SK-N-SH (cell line): ENCODE data around the gene ZNF865.

Source experiments
- CTCF ChIP-seq: fragments of 200-600 bp; sonication (generic); IDR thresholded peaks from 2 replicates; pipeline ENCODE4 v1.6.1; 2017; ENCODE audit warnings: antibody characterized with exemption, mild to moderate bottlenecking, moderate library complexity
- ELF1 ChIP-seq: IDR thresholded peaks from 2 replicates; pipeline ENCODE4 v1.4.0; 2012
- EP300 ChIP-seq, 2 experiments: IDR thresholded peaks; 2 replicates each; pipeline versions ENCODE4 v1.4.0 to v1.6.1; 2012; ENCODE audit warnings: borderline replicate concordance in 1 of 2, low read depth in 1 of 2, low read length in 1 of 2
- FOSL2 ChIP-seq: IDR thresholded peaks from 2 replicates; pipeline ENCODE4 v1.4.0; 2012; ENCODE audit warnings: low read depth, mild to moderate bottlenecking, moderate library complexity, borderline replicate concordance
- JUND ChIP-seq: IDR thresholded peaks from 2 replicates; pipeline ENCODE4 v1.4.0; 2012
- POLR2AphosphoS5 ChIP-seq: IDR thresholded peaks from 2 replicates; pipeline ENCODE4 v1.6.1; 2012; ENCODE audit warnings: low read depth, low read length
- RCOR1 ChIP-seq: fragments of 150-350 bp; IDR thresholded peaks from 2 replicates; pipeline ENCODE4 v1.6.1; 2017; ENCODE audit warnings: antibody characterized with exemption, low read length
- REST ChIP-seq: IDR thresholded peaks from 2 replicates; pipeline ENCODE4 v1.6.1; 2012; ENCODE audit warnings: mild to moderate bottlenecking, low read depth, low read length, moderate library complexity
- SIN3A ChIP-seq: IDR thresholded peaks from 2 replicates; pipeline ENCODE4 v1.6.1; 2012; ENCODE audit warnings: low read depth, mild to moderate bottlenecking, low read length, moderate library complexity, borderline replicate concordance
- TAF1 ChIP-seq: IDR thresholded peaks from 2 replicates; pipeline ENCODE4 v1.6.1; 2012; ENCODE audit warnings: low read depth, mild to moderate bottlenecking, low read length, moderate library complexity, borderline replicate concordance

- TF ChIP-seq CTCF (no peak), RCOR1 (no peak), EP300 (IDR thresholded peaks at IDR 0.05; ENCODE audit: borderline replicate concordance in 1 of 2, low read depth in 1 of 2, low read length in 1 of 2) (no peak), SIN3A (no peak), POLR2AphosphoS5 (no peak), ELF1 (no peak), TAF1 (no peak), FOSL2 (no peak), JUND (no peak), REST (no peak)
Observed at GRCh38 chr19:55649268-55650125, 44.0 kb downstream of the ZNF865 start.
